Activated T-cell treated with anti-CD3 and anti-CD28 coated beads for 1 hour (primary cell): ENCODE data around the gene TBC1D9.

ENCODE experiments used
- DNase-seq: peaks from one replicate; pipeline ENCODE4 v3.0.0-alpha.2; 2020; ENCODE audit warnings: low read depth

Gene TBC1D9

GRCh38 chr4:140617499-140618248 is 138.5 kb downstream of the TBC1D9 start:
- no peak for DNase-seq

- DNase-seq: no peak
Measured at GRCh38 chr4:140615451-140615850, 140.7 kb downstream of the TBC1D9 start.

- no peak for DNase-seq
Measured at GRCh38 chr4:140612357-140612756, 143.8 kb downstream of the TBC1D9 start.

GRCh38 chr4:140611854-140612253 is 144.3 kb downstream of the TBC1D9 start:
- DNase-seq: no peak

GRCh38 chr4:140609548-140610425 is 146.4 kb downstream of the TBC1D9 start:
- DNase-seq: no peak

- DNase-seq: no peak
Measured at GRCh38 chr4:140607852-140608251, 148.3 kb downstream of the TBC1D9 start.

GRCh38 chr4:140604544-140604943 is 151.6 kb downstream of the TBC1D9 start:
- DNase-seq: no peak

- no peak for DNase-seq
Measured at GRCh38 chr4:140603286-140603685, 152.9 kb downstream of the TBC1D9 start.

- DNase-seq: no peak
Measured at GRCh38 chr4:140602714-140603113, 153.5 kb downstream of the TBC1D9 start.

- DNase-seq: no peak
Measured at GRCh38 chr4:140600408-140600807, 155.8 kb downstream of the TBC1D9 start.

GRCh38 chr4:140595065-140595464 is 161.1 kb downstream of the TBC1D9 start:
- DNase-seq: no peak

GRCh38 chr4:140584439-140584838 is 171.7 kb downstream of the TBC1D9 start:
- DNase-seq: no peak

GRCh38 chr4:140581078-140581477 is 175.1 kb downstream of the TBC1D9 start:
- no peak for DNase-seq

- DNase-seq: no peak
Measured at GRCh38 chr4:140579278-140579677, 176.9 kb downstream of the TBC1D9 start.

- no peak for DNase-seq
Measured at GRCh38 chr4:140575489-140575888, 180.7 kb downstream of the TBC1D9 start.

- no peak for DNase-seq
Measured at GRCh38 chr4:140571620-140572019, 184.6 kb downstream of the TBC1D9 start.
